Thyroid gland (tissue), 4 donors: ENCODE measurements around the gene MYO16. TPM values are rescaled to one million over a fixed set of nuclear protein-coding genes. Genes with fewer than 3 reads are reported as not detected.

ENCODE experiments used
- DNase-seq, 2 donors: peaks; one replicate each; pipeline ENCODE4 v3.0.0-alpha.2; 2019
- H3K27ac ChIP-seq, 3 donors: fragments of 200-600 bp; sonication (generic); 1 replicate in 2 of 3; 2 replicates in 1 of 3; pipeline ENCODE4 v1.5.1; 2016 to 2019; ENCODE audit warnings: mild to moderate bottlenecking in 1 of 3, moderate library complexity in 1 of 3
- H3K27me3 ChIP-seq: fragments of 200-600 bp; sonication (generic); one replicate; pipeline ENCODE4 v1.5.1; 2019
- H3K36me3 ChIP-seq, 2 donors: fragments of 200-600 bp; sonication (generic); one replicate each; pipeline ENCODE4 v1.5.1; 2016 to 2019
- H3K4me1 ChIP-seq, 2 donors: fragments of 200-600 bp; sonication (generic); one replicate each; pipeline ENCODE4 v1.5.1; 2017 to 2019
- H3K4me3 ChIP-seq, 3 donors: fragments of 200-600 bp; sonication (generic); replicated peaks in 1 of 3; 1 replicate in 2 of 3; 2 replicates in 1 of 3; pipeline ENCODE4 v1.5.1; 2016; ENCODE audit warnings: mild to moderate bottlenecking in 1 of 3
- H3K9me3 ChIP-seq: fragments of 200-600 bp; sonication (generic); one replicate; pipeline ENCODE4 v1.5.1; 2017
- CTCF ChIP-seq, 6 experiments: fragments of 200-600 bp in 3 of 6; fragments of 450-650 bp in 3 of 6; sonication (generic) in 3 of 6; IDR thresholded peaks; one replicate each; pipeline ENCODE4 v1.5.1; 2016 to 2019; ENCODE audit warnings: antibody characterized with exemption in 6 of 6, mild to moderate bottlenecking in 2 of 6, inconsistent platforms in 1 of 6, moderate library complexity in 1 of 6
- POLR2A ChIP-seq, 2 donors: fragments of 450-650 bp; IDR thresholded peaks; one replicate each; pipeline ENCODE4 v1.6.1; 2017; ENCODE audit warnings: antibody characterized with exemption in 2 of 2, mild to moderate bottlenecking in 2 of 2, moderate library complexity in 1 of 2
- WGBS, 2 donors: methylation state at CpG; one replicate each; pipeline ENCODE4 v1.1.5; 2017; 5-methylcytosine and 5-hydroxymethylcytosine counted together
- intact Hi-C: fragments of 100-400 bp; cut with DNase I; formaldehyde crosslinking; loops from one replicate; pipeline ENCODE4 v1.15.1; 2023
- total RNA-seq, 4 donors: library from RNA; depleted of rRNA; stranded (reverse); fragments of >200 nt; gene quantifications; one replicate each; pipeline ENCODE4 v1.2.3, GENCODE V29; 2016

MYO16 gene
- total RNA-seq, 4 donors from 2014 or later, result 0.10 to 0.13 (median 0.13) TPM; not detected in 1

- Histone ChIP-seq H3K27me3 (no peaks in the 10 kb centered on the region), H3K9me3 (no peaks in the 10 kb centered on the region), H3K36me3 (no peaks in the 10 kb centered on the region), H3K27ac (no peak overlapping the region), H3K4me3 (no peak overlapping the region), H3K4me1 (no peaks in the 10 kb centered on the region)
- WGBS, 2 donors, result 76 to 82% methylated on average over 5 of the region's 5 CpGs
- TF ChIP-seq CTCF (IDR thresholded peaks at IDR 0.05), result no peak
- no peak for TF ChIP-seq POLR2A (IDR thresholded peaks at IDR 0.05)
- no peak for DNase-seq
- intact Hi-C loops, result no loop called here
Observed at GRCh38 chr13:108741930-108742329, 112.5 kb downstream of the MYO16 start.

GRCh38 chr13:108742701-108743451 lies 113.5 kb downstream of the MYO16 start:
- Histone ChIP-seq H3K4me3 (no peak overlapping the region), H3K27me3 (no peaks in the 10 kb centered on the region), H3K27ac (no peak overlapping the region), H3K4me1 (no peaks in the 10 kb centered on the region), H3K36me3 (no peaks in the 10 kb centered on the region), H3K9me3 (no peaks in the 10 kb centered on the region)
- TF ChIP-seq CTCF (IDR thresholded peaks at IDR 0.05) (no peak), POLR2A (IDR thresholded peaks at IDR 0.05) (no peak)
- no peak for DNase-seq
- WGBS, 2 donors, result 86 to 88% methylated on average over 2 of the region's 2 CpGs
- intact Hi-C loops, result no loop called here

GRCh38 chr13:108743522-108743921 lies 114.1 kb downstream of the MYO16 start:
- H3K9me3 ChIP-seq, result no peaks in the 10 kb centered on the region
- no peaks in the 10 kb centered on the region for H3K4me1 ChIP-seq
- no peaks in the 10 kb centered on the region for H3K27me3 ChIP-seq
- no peak overlapping the region for H3K4me3 ChIP-seq
- TF ChIP-seq CTCF (IDR thresholded peaks at IDR 0.05), result no peak
- TF ChIP-seq POLR2A (IDR thresholded peaks at IDR 0.05), result no peak
- 89 to 93% methylated on average over 4 of the region's 4 CpGs for WGBS, 2 donors
- no peak for DNase-seq
- intact Hi-C loops, result no loop called here
- H3K27ac ChIP-seq, result no peak overlapping the region
- no peaks in the 10 kb centered on the region for H3K36me3 ChIP-seq

GRCh38 chr13:108747843-108748242 lies 118.4 kb downstream of the MYO16 start:
- WGBS, 2 donors, result 72 to 75% methylated on average over 1 of the region's 1 CpG
- intact Hi-C loops, result no loop called here
- H3K36me3 ChIP-seq, result no peaks in the 10 kb centered on the region
- H3K4me3 ChIP-seq, result no peak overlapping the region
- TF ChIP-seq CTCF (IDR thresholded peaks at IDR 0.05) (no peak), POLR2A (IDR thresholded peaks at IDR 0.05) (no peak)
- no peak for DNase-seq
- no peaks in the 10 kb centered on the region for H3K27me3 ChIP-seq
- no peaks in the 10 kb centered on the region for H3K4me1 ChIP-seq
- no peak overlapping the region for H3K27ac ChIP-seq
- H3K9me3 ChIP-seq, result no peaks in the 10 kb centered on the region

- Histone ChIP-seq H3K9me3 (no peaks in the 10 kb centered on the region), H3K4me3 (no peak overlapping the region), H3K4me1 (no peaks in the 10 kb centered on the region), H3K27ac (no peak overlapping the region), H3K27me3 (no peaks in the 10 kb centered on the region), H3K36me3 (no peaks in the 10 kb centered on the region)
- no peak for TF ChIP-seq CTCF (IDR thresholded peaks at IDR 0.05)
- TF ChIP-seq POLR2A (IDR thresholded peaks at IDR 0.05), result no peak
- intact Hi-C loops, result no loop called here
- 73 to 78% methylated on average over 4 of the region's 4 CpGs for WGBS, 2 donors
- DNase-seq, result no peak
Observed at GRCh38 chr13:108752276-108752675, 122.9 kb downstream of the MYO16 start.
